OCI-LY3 (cell line): ENCODE measurements around the gene SHH.

Experiments
- EZH2phosphoT487 ChIP-seq: fragments of 200-600 bp; shearing (Covaris generic); IDR thresholded peaks from 2 replicates; pipeline ENCODE4 v1.6.1; 2018; ENCODE audit warnings: antibody characterized with exemption, mixed run types, low read depth
- TF ChIP-seq, protein P1 (sequence below): fragments of 200-600, 300-600 bp; sonication (generic); IDR thresholded peaks from 2 replicates; pipeline ENCODE4 v1.5.1; 2014; ENCODE audit warnings: antibody characterized with exemption, low read length, low read depth

DNA sequence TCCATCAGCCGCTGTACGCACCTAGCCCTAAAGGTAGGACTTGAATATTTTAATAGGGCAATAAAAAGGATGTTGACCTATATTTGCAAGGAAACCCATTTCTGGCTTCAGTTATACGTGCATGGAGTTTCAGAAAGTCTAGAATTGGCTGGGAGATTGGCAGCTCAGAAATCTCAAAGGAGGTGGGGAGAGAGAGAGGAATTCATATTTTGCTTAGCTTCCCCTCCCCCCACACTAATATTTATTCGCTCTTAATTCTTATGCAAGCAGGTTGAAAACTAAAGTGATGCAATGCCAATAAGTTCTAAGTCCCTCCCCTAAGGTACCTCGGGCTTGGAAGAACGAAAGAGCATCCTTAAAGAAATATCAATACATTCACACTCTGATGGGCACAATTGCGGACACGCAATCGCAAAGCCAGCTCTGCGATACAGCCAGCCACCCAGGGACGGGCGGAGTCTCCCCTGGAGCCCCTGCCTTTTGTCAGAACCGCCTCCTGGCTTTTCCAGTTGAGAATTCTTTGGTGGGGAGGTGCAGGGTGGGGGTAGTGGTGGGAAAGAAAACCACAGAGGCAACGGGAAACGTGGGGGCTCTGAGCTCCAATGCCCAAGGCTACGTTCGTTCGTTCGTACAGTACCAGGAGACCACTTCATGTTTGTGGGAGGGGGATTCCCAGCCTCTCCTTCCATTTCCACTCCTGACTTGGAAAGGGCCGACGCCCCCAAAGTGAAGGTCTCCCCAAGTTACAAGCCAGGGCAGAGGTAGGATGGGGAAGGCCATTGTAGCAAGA is 1.3 kb downstream of the SHH start:
- TF ChIP-seq, protein P1, sequence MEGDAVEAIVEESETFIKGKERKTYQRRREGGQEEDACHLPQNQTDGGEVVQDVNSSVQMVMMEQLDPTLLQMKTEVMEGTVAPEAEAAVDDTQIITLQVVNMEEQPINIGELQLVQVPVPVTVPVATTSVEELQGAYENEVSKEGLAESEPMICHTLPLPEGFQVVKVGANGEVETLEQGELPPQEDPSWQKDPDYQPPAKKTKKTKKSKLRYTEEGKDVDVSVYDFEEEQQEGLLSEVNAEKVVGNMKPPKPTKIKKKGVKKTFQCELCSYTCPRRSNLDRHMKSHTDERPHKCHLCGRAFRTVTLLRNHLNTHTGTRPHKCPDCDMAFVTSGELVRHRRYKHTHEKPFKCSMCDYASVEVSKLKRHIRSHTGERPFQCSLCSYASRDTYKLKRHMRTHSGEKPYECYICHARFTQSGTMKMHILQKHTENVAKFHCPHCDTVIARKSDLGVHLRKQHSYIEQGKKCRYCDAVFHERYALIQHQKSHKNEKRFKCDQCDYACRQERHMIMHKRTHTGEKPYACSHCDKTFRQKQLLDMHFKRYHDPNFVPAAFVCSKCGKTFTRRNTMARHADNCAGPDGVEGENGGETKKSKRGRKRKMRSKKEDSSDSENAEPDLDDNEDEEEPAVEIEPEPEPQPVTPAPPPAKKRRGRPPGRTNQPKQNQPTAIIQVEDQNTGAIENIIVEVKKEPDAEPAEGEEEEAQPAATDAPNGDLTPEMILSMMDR: no peak
- TF ChIP-seq EZH2phosphoT487: no peak
